ENCODE data around the gene WRNIP1. TPM values are rescaled to one million over a fixed set of nuclear protein-coding genes. Genes with fewer than 3 reads are reported as not detected.

Gene WRNIP1
- total RNA-seq, 1 experiment from 2014 or later, result 78.8 TPM

DNA sequence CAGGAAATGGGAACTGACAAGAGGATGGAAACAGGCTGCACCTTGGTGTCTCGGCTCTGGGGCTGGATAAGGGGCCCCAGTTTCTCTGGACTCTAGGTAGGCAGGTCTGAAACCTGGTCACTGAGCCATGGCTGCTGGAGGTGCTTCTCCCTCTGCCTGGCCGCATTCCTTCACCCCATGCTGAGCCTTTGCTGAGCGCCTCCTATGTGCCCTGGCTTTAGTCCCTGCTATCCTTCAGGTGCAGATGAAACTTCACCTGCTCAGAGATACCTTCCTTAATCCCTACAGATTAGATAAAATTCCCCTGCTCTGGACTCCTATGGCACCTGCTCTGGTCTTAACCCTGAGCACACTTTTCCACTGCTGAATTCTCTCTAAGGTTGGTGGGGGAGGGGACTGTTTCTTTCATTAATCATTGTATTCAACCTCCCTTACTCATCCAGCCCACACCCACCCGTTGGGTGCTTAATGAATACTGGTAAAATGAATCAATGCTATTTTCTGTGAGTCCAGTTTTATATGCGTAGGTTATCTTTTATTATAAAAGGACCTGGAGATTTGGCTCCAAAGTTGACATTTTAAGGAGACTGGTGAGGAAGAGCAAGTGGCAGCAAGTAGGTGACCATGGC lies 33.8 kb upstream of the WRNIP1 start:
- ATAC-seq (peak; percentile 38), DNase-seq (ENCODE audit: low read depth, low spot score) (no peak)
- Histone ChIP-seq H3K36me3 (ENCODE audit: control insufficient read depth in 1 of 2, insufficient read depth in 2 of 2, low read length in 2 of 2) (no peaks in the 10 kb centered on the region), H3K4me2 (ENCODE audit: low read length) (no peak overlapping the region), H3K4me1 (ENCODE audit: control insufficient read depth in 1 of 2, insufficient read depth in 2 of 2, low read length in 2 of 2) (peaks cover 5 to 11% of the 10 kb centered on the region in 2 experiments; a peak in 2 of 4 replicates), H3K9ac (ENCODE audit: low read length) (no peak overlapping the region), H3K9me3 (ENCODE audit: control insufficient read depth in 1 of 2, insufficient read depth in 1 of 2, low read depth in 1 of 2, low read length in 2 of 2) (no peaks in the 10 kb centered on the region), H4K20me1 (ENCODE audit: insufficient read depth) (no peaks in the 10 kb centered on the region), H3K27me3 (ENCODE audit: insufficient read depth, low read length) (no peaks in the 10 kb centered on the region), H2AFZ (ENCODE audit: low read depth, low read length, poor library complexity, severe bottlenecking) (no peak overlapping the region), H3K79me2 (ENCODE audit: insufficient read depth, low read length) (no peaks in the 10 kb centered on the region), H3K4me3 (replicated peaks in 1 of 2; ENCODE audit: low read depth in 1 of 2, low read length in 2 of 2) (no peak overlapping the region), H3K27ac (ENCODE audit: low read depth, low read length) (no peak overlapping the region), H3K9me2 (ENCODE audit: insufficient read depth) (no peaks in the 10 kb centered on the region)
- ChIA-PET RAD21 (ENCODE audit: low non-redundant PET in 1 of 2, low total read pairs in 2 of 2, uncharacterized antibody in 2 of 2, unreplicated experiment in 2 of 2) (interaction anchor here in 1 of 2 experiments (0.6 kb wide), 1 partner anchor 97 kb away, joined by 3 read pairs; no protein-coding TSS in a partner anchor), POLR2A (no interaction called here), CTCF (interaction anchor here (1.4 kb wide), 1 partner anchor 19 kb away, joined by 4 read pairs; the partner anchor contains the start of gene MYLK4)
- no TSS peak for BruUV-seq (replicated peaks)
- TF ChIP-seq CTCF (IDR thresholded peaks at IDR 0.05 in 2 of 3, conservative IDR thresholded peaks at IDR 0.05 in 1 of 3; ENCODE audit: borderline replicate concordance in 1 of 3, insufficient read depth in 1 of 3, low read depth in 2 of 3, low read length in 2 of 3) (no peak), FOSL1 (IDR thresholded peaks at IDR 0.05; ENCODE audit: low read depth) (0 out of 2 replicates have a peak, but pooled peaks have one; percentile 8)
- intact Hi-C loops (cut with micrococcal nuclease), result no loop called here

- Histone ChIP-seq H4K20me1 (ENCODE audit: insufficient read depth) (no peaks in the 10 kb centered on the region), H3K4me3 (replicated peaks in 1 of 2; ENCODE audit: low read depth in 1 of 2, low read length in 2 of 2) (no peak overlapping the region), H3K4me1 (ENCODE audit: control insufficient read depth in 1 of 2, insufficient read depth in 2 of 2, low read length in 2 of 2) (peaks cover 5 to 11% of the 10 kb centered on the region in 2 experiments; a peak in 2 of 4 replicates), H3K9me3 (ENCODE audit: control insufficient read depth in 1 of 2, insufficient read depth in 1 of 2, low read depth in 1 of 2, low read length in 2 of 2) (no peaks in the 10 kb centered on the region), H2AFZ (ENCODE audit: low read depth, low read length, poor library complexity, severe bottlenecking) (no peak overlapping the region), H3K36me3 (ENCODE audit: control insufficient read depth in 1 of 2, insufficient read depth in 2 of 2, low read length in 2 of 2) (no peaks in the 10 kb centered on the region), H3K79me2 (ENCODE audit: insufficient read depth, low read length) (no peaks in the 10 kb centered on the region), H3K27ac (ENCODE audit: low read depth, low read length) (no peak overlapping the region), H3K9me2 (ENCODE audit: insufficient read depth) (no peaks in the 10 kb centered on the region), H3K27me3 (ENCODE audit: insufficient read depth, low read length) (no peaks in the 10 kb centered on the region), H3K4me2 (ENCODE audit: low read length) (no peak overlapping the region), H3K9ac (ENCODE audit: low read length) (no peak overlapping the region)
- POLR2A ChIA-PET, result no interaction called here
- CTCF ChIA-PET, result interaction anchor here (1.4 kb wide), 1 partner anchor 18 kb away, joined by 4 read pairs; the partner anchor contains the start of gene MYLK4
- no peak for ATAC-seq
- no peak for TF ChIP-seq ZFX (IDR thresholded peaks at IDR 0.05)
- RAD21 ChIA-PET (ENCODE audit: low non-redundant PET in 1 of 2, low total read pairs in 2 of 2, uncharacterized antibody in 2 of 2, unreplicated experiment in 2 of 2), result no interaction called here
- BruUV-seq (replicated peaks), result no TSS peak
- intact Hi-C loops (cut with micrococcal nuclease), result no loop called here
- DNase-seq (ENCODE audit: low read depth, low spot score), result no peak
Measured at GRCh38 chr6:2732503-2733089, 32.6 kb upstream of the WRNIP1 start.

All from HCT116 (cell line).